COR-L47 (cell line): Measurements from ENCODE around the gene TROAP.
A peak's percentile ranks its signal among the peaks of the same experiment; 100 is the strongest.
"Not testable (repeated sequence)": the region's sequence is repeated elsewhere in the genome, so short reads cannot be mapped to it uniquely, and the experiment has no call there.

ENCODE experiments used
- DNase-seq: peaks from one replicate; lab custom pipeline; 2025; lab: John Stamatoyannopoulos, UW

The TROAP gene

DNA sequence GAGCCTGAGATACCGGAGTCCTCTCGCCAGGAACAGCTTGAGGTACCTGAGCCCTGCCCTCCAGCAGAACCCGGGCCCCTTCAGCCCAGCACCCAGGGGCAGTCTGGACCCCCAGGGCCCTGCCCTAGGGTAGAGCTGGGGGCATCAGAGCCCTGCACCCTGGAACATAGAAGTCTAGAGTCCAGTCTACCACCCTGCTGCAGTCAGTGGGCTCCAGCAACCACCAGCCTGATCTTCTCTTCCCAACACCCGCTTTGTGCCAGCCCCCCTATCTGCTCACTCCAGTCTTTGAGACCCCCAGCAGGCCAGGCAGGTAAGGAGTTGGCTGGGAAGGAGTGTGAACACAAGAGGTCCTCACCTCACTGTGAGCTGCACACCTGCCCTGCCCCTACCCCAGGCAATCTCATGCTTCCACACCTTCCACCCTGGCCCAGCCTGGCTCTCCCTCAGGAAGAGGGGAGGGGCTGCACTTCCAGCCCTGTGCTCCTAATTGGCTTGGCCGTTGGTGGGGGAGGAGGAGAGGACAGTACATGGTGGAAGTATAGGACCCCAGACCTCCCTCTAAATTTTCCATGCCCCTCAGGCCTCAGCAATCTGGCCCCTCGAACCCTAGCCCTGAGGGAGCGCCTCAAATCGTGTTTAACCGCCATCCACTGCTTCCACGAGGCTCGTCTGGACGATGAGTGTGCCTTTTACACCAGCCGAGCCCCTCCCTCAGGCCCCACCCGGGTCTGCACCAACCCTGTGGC lies 7.8 kb downstream of the TROAP start:
- no peak for DNase-seq

DNA sequence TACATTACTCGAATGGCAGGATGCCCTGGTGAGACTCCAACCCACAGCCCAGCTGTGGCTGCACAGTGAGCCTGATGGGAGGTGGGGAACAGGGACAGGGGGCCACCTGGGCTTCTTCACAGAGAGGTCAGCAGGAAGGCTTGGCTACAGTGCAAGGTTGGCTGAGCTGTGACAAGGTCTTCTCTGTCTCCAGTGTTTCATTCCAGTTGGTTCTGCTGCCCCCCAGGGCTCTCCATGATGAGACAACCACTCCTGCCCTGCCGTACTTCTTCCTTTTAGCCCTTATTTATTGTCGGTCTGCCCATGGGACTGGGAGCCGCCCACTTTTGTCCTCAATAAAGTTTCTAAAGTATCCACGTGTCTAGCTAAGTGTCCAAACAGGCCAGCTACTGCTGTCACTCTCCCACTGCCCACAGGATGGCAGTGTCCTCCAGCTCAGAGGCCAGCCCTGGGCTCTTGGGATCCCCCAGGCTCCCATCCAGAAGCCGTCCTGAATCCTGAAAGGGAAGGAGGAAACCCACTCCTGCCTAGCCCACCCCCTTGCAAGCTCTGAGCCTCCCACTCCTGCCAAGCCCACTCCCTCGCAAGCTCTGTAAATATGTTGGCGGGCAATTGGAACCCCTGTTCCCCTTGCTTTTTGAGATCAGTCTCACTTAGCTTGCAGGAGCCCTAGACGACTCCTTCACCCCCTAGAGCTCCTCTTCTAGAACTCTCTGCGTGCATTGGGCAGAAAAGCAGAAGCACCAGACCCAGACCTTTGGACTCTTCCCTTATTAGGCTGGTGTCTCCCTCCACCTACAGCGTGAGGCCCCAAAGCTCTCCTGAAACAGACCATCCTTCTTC lies 8.5 kb downstream of the TROAP start:
- DNase-seq, result no peak

DNA sequence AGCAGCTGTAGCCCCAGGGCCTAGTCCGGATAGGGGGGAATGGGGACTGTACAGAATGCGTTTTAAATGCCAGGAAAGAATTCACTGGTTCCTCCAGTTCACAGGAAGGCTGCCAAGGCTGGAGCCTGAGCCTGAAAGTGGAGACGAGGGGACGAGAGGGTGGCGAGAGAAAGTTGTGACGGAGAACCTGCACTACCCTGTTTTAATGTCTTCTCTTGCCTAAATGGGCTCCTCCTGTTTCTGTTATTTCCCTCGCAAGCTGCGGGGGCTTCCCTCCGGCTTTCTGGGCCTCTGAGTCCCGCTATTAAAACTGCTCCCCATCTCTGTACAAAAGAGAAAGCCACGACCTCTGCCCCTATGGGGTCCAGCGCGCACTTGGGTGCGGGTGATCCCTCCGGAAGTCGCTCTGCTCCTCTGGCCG lies 9.4 kb downstream of the TROAP start:
- no peak for DNase-seq

DNA sequence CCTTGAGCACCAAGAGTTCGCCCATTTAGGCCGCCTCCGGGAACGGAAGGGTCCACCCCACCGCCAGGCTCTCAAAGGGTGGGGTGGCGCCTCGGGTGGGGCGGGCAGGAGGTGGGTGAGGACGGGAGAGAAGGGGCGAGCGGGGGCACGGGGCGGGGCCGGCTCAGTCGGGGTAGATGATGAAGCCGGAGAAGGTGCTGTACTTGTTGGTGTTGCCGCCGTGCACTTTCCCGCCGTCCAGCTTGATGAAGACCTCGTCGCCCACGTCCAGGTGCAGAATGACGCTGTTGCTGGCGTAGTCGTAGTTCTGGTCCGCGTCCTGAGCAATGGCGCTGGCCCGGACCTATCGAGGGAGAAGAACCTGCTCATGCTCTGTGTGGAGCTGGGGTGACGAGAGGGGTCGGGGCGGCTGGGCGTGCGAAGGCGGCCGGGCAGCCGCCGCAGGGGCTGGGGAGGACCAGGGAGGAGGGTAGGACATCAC lies 9.9 kb downstream of the TROAP start:
- DNase-seq, result no peak

DNA sequence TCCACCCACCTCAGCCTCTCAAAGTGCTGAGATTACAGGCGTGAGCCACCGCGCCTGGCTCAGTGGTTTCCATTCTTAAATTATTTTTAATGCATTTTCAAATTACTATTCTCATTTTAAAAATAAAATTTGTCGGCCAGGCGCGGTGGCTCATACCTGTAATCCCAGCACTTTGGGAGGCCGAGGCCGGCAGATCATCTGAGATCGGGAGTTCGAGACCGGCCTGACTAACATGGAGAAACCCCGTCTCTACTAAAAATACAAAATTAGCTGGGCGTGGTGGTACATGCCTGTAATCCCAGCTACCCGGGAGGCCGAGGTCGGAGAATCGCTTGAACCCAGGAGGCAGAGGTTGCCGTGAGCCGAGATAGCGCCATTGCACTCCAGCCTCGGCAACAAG lies 10.7 kb downstream of the TROAP start:
- not testable (repeated sequence) for DNase-seq

DNA sequence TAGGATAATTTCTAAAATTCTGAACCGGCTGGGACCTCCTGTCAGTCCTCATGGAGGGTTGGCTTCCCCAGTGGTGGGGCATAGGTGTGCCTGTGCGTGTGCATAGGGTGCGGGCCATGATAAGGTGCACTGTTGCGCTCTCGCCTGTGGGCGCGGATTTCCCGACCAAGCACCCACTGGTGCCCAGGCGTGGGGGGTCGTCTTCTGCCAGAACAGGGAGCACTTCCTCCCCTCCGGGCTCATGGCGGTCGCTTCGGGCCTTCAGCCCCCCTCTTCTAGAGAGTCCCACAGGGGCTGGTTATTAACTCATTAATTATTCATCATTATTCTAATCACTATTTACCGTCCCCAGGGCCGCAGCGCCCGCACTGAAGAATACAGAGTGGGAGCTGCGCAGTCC lies 11.2 kb downstream of the TROAP start:
- no peak for DNase-seq

DNA sequence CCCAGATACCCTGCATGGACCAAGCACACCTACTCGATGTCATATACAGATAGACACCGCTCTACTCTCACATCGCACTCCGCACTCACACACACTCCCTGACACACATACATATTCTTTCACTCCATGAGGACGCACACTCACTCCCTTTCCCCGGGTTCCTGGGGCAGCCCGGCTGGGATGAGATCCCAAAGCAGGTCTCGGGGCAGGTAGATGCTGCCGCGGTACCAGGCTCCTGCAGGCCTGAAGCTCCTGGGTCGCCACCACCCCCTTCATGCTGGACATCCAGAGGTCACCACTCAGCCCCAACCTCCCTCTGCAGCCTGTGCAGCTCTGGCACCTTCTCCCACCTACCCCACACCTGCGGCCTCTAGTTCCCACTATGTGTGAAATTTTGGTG lies 11.6 kb downstream of the TROAP start:
- DNase-seq, result no peak

DNA sequence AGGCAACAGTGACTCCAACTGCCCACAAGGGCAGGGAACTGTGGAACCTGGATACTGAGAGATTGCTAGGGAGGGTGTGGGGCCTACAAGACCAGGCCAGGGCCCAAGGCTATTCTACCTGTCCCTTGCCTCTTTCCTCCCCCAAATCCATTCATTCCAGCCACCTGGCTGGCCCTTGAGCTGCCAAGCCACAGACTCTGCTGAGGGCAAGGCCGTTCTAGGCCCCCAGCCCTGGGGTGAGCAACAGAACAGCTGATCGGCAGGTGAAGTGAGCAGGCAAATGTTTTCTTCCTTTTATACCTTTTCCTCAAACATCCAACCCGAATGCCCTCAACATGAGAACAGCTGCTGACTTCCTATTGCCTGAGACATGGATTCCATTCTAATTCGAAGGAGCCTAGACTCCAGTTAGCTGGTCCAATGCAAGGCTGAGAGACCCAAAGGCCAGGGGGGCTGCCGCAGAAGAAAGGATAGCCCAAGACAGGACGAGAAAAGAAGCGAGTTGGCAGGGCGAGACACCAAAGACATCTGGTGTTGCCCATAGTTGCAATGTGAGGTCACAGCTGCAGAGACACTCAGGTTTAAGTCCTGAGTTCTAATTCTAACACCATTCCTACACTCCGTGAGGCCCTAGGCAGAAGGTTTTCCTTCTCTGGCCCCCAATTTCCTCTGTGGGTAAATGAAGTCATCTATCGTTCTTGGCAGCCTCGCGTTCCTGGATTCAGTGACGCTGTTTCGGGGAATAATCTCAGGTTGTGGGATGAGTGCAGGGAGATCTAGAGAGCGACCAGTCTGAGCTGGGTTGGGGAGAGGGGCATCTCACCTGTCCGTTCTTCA lies 12.3 kb downstream of the TROAP start:
- DNase-seq, result no peak

DNA sequence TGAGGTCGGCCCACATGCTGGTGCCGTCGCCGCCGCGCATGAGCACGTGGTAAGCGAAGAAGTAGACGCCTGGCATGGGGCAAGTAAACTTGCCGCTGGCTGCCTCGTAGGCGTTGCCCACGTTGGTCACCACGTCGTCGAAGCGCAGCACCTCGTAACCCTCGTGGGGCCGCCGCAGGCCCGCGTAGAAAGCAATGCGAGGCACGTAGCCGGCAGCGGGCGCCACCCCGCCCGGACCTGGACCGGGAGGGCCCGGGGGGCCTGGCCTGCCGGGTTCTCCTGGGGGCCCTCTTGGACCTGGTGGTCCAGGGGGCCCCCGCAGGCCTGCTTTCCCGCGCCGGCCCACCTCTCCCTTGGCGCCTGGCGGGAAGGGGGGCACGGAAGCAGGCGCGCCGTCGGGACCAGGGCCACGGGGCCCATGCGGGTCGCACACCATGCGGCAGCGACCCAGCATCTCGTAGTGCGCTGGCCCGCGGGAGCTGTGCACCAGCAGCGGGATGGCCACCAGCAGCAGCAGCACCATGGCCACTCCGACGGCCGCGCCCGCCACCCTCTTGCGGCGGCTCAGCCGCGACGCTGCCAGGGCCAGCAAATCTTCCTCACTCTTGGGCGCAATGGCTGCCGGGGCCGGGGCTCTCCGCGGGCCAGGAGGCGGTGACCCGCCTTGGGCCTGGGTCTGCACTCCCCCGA lies 13.0 kb downstream of the TROAP start:
- DNase-seq, result no peak

DNA sequence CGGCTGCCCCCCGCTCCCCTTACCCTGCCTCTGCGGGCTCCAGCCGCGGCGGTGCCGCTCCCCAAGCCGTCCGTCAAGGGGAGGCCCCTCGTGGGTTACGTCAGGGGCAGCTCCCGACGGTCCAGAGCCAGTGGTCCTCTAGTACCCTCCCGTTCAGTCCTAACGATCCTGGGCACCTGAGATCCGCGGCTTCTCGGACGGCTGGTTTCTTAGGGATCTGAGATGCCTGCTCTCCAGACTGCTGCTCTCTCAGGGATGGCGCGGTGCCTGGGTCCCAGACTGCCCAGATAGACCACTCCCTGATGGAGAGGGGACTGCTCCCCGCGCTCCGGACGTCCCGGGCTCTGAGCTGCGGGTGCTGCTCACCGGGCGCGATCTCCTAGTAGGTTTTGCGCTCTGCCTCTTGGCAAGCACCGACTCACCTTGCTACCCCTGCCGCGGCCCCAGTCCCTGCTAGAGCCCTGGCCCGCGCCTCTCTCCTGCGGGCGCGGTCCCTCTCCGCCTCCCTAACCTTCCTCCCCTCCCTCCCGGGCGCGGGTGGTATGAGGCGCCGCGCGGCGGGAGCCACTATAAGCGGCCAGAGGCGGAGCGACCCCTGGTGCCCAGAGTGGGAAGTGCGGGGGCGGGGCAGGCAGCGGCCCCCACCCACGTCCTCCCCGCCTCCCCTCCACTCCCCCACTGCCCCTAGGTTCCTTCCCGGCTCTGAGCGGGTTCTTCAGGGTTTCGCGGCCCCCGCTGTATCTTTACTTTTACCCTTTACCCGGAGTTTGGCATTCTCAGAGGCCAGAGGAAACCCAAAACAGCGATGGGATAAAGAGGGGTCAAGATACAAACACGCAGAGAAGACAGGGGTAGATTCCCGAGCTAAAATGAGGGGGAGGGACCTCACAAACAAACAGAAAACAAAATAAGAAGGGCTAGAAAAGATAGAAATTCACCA lies 13.9 kb downstream of the TROAP start, which contains the start of gene C1QL4:
Gene C1QL4 (minus strand): TSS at position 544 of the 940 bp plus-strand sequence. CDS start 711 bp downstream, outside the sequence.
- peak; percentile 62 for DNase-seq

DNA sequence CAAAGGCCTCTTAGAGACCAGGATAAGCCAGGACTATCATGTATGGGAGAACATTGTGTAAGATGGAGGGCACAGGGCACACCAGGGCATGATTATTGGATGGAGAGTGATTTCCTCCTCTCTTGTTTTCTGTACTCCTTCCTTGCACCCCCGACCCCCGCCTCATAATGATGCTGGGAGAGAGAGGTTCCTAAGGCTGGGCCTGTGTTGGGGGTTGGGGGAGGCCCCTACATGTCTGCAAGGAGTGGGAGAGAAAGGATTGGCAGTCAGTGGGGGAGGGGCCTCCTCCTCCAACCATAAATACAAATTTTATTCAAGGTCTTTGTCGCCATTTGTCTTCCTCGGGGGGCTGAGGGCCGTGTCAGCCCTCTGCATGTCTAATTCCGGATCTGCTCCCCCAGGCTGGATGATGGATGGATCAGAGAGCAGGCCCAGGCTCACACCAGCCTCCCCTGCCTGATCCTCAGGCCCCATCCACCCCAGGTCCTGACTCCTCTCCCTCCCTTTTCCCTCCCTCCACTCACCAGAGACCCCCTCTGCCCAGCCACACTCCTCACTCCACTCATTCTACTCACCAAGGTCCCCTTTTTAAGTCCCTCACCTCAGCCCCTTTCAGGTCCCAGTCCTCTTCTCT lies 15.9 kb downstream of the TROAP start:
- DNase-seq, result no peak

DNA sequence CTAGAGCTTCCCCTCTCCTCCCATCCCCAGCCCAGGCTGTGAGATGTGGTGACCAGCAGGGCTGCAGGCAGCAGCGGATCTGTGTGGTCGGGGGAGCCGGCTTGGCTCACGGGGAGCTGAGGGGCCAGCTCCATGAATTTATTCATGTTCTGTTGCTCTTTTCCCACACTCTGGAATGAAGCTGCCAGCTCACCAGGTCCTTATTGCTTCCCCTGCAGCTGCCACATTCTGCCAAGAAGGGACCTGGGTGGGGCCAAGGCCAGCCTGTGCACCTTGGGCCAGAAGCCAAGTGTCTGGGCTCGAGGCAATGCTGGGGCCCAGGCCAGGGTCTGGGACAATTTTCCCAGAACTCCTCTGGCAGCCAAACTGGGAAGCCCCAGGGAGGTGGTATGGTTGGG lies 16.4 kb downstream of the TROAP start:
- DNase-seq, result no peak

DNA sequence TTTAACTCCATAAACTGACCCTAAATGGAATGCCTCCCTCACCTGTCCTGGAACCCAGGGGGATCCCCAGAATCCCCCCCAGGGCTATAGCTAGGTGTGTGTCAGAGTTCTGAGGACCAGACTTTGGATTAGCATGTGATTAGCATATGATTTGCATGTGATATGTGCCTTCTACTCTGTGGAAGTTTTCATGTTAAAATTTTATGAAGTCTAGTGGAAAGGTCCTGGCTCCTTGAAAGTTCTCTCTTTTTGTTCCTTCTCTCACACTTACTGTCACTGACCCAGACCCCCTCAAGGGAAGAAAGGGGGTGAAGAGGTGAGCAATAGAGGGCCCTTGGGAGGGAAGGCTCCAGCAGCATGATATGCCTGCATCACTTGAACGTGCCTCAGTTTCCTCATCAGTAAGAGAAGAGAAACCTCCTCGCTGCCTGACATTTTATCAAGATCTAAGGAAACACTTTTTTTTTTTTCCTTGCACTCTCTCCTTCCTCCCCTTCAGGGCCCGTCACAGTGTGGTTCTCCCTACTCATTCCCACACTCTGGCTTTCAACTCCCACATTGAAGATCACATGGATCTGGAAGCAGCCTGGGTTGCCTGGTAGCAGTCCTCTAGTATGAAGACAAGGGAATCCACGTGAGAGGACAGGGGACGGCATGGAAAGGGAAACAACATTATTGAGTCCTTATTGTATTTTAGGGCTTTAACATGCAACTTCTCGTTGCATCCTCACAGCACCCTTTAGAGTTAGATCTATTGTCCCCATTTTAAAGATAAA lies 17.2 kb downstream of the TROAP start:
- no peak for DNase-seq

DNA sequence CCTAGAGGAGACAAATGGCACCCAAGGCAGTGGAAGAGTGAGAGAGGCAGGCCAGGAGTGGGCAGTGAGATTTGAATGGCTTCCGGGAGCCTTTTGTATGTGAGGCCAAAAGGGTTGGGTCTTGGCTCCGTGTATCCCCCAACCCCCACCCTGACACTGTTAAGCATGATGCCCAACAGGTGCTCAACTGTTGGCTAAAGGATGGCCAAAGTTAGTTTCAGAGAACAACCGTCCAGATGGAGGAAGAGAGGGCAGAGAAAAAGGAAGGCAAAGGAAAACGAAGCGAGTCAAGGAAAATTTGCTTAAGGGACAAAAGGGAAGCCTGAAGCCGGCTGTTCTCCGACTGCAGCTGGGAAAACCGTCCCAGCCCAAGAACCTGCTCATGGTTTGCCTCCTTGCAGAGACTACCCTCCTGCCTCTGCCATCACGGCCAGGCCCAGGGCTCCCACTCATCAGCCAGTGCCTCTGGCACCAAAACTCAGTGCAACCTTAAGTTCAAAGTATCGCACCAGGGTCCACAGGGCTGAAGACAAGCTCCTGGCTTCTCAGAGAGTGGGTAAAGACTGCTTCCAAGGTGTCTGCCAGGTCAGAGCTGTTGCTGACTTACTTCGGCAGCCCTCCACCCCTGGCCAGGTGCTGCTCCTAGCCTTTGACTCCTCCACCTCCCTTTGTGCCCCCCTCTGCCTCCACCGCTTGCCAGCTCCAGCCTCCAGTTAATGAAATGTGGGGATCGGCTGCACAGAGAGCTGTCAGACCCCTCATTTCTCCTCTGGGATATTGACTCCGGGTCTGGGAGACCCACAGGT lies 18.1 kb downstream of the TROAP start:
- no peak for DNase-seq

DNA sequence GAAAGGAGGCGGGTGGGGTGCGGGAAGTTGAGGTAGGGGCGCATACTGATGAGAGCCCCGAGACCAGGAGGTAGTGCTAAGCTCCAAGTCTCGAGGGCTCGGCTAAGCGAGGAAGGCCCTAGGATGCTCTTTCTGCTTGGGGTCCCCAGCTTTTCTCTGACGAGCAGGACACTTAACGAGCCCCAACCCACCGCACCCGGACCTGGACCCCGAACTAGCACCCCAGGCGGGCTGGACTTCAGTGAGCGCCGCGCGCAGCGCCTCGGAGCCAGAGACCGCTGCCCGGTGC lies 18.7 kb downstream of the TROAP start:
- DNase-seq, result no peak

DNA sequence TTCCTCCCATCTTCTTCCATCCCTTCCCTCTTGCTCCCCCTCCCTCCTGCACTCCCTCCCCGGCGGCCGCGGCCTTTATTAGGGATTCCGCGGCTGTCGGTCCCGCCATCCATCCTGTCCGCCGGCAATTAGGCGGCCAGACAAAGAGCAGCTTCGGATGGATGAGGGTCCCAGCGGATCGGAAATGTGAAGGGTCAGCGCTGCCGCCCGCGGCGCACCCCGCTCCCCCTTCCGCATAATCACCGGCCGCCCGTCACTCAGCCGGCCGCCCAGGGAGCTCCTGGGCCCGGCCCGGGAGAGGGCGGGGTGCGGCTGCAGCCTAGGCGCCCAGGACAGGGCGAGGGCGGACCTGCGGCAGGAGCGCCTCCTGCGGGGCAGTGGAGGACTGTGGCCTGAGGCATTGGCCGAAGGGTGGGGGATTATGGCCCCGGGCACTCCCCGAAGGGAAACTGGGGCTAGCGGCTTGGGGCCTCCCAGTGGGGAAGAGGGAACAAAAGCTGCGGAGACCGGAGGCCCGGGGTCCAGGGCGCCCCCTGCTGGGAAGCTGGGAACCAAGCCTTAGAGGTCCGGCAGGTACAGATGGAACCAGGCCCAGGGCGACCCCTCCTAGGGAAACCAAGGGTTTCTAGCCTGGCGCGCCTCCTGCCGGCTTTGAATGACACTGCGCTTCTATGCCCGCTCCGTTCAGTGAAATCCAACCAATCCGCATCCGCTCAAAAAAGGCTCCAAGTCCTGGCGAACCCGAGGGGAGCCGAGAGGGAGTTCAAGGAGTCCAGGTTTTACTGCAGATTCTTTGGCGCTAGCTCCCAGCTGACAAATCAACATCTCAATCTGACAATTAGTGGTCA lies 19.2 kb downstream of the TROAP start:
- peak; percentile 86 for DNase-seq

DNA sequence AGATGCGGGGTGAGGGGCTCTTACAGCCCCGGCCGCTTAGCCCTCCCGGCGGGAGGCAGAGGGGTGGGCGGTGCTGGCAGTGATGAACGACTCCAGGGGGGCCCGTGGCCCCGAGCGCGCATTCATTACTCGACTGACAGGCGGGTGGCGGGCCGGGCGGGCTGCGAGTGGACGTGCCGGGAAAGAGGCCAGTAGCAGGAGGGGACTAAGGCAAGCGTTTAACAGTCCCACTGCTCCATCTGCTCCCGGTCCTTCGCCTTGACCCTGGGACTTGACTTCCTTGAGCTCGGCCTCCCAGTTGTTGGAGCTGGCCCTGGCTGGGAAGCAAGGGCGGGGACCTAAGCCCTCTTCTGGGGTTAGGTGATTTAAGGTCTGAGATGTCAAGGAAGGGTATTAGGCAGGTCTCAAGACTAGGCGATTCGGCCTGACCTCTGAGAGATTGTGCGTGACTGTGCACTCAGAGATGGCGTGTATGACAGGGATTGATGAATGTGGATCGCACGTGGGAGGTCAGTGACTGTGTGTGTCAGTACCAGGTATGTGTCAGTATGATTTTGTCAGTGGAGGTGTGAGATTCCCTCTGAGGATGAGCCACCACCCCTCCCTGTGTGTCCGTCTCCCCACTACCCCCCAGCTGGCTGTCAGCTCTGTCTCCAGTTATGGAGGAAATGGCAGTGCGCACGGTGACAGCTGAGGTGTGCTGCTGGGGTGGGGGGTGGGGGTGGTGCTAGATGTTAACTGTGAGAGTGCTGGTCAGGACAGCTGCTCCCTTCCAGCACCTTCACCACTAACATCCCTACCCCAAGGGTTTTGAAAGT lies 20.1 kb downstream of the TROAP start:
- peak; percentile 59 for DNase-seq
